Endothelial cell of umbilical vein (primary cell): ENCODE measurements around the gene TMEM181. TPM values are rescaled to one million over a fixed set of nuclear protein-coding genes. Genes with fewer than 3 reads are reported as not detected.

Experiments
- BruUV-seq: library from RNA; stranded (reverse); fragments of 400-500 nt; replicated peaks from 2 replicates; lab custom pipeline; 2021; lab: Mats Ljungman, UMichigan
- CTCF ChIA-PET: fragments of 300-600, 350-600 bp; sonication (Branson Sonifier 250); formaldehyde crosslinking; loops from one replicate; lab custom pipeline; 2021; ENCODE audit warnings: antibody characterized with exemption, inconsistent platforms; lab: Charles Lee
- POLR2A ChIA-PET: fragments of 300-600, 350-600 bp; sonication (Branson Sonifier 250); formaldehyde crosslinking; loops from one replicate; lab custom pipeline; 2021; ENCODE audit warnings: antibody characterized with exemption, inconsistent platforms; lab: Charles Lee
- DNase-seq: peaks from one replicate; pipeline ENCODE4 v3.0.0-alpha.2; 2011; ENCODE audit warnings: low read depth, low spot score
- FAIRE-seq: peaks from 2 replicates; lab custom pipeline; 2011; peaks lifted over from hg19 to GRCh38; lab: Jason Lieb, UNC
- H2AFZ ChIP-seq: 2 replicates; pipeline ENCODE4 v1.6.0; 2012; ENCODE audit warnings: low read depth, low read length, control low read depth, inconsistent platforms
- H3K27ac ChIP-seq: 2 replicates; pipeline ENCODE4 v1.5.1; 2011; ENCODE audit warnings: low read depth, mild to moderate bottlenecking, control low read depth, low read length, moderate library complexity; ENCODE audit not compliant: insufficient read depth
- H3K27me3 ChIP-seq, 2 experiments: 2 replicates each; pipeline versions ENCODE4 v1.6.0 to v1.6.1; 2011; ENCODE audit warnings: low read length in 2 of 2, mixed read lengths in 1 of 2; ENCODE audit not compliant: control insufficient read depth in 2 of 2, insufficient read depth in 2 of 2
- H3K36me3 ChIP-seq, 2 experiments: 2 replicates in 1 of 2; 3 replicates in 1 of 2; pipeline ENCODE4 v1.5.1; 2011; ENCODE audit warnings: low read length in 2 of 2, mild to moderate bottlenecking in 1 of 2, moderate library complexity in 1 of 2; ENCODE audit not compliant: control insufficient read depth in 2 of 2, insufficient read depth in 2 of 2; ENCODE audit errors: extremely low read depth in 1 of 2
- H3K4me1 ChIP-seq: 3 replicates; pipeline ENCODE4 v1.5.1; 2011; ENCODE audit warnings: mild to moderate bottlenecking, low read length; ENCODE audit not compliant: control insufficient read depth, insufficient read depth; ENCODE audit errors: extremely low read depth
- H3K4me2 ChIP-seq: 2 replicates; pipeline ENCODE4 v1.6.1; 2011; ENCODE audit warnings: low read length, control low read depth, mixed read lengths; ENCODE audit not compliant: insufficient read depth
- H3K4me3 ChIP-seq, 3 experiments: fragments of 200-600 bp in 1 of 3; sonication (generic), shearing (Covaris generic) in 1 of 3; replicated peaks in 1 of 3; 2 replicates each; pipeline ENCODE4 v1.5.1; 2011 to 2016; ENCODE audit warnings: control low read depth in 3 of 3, low read length in 3 of 3, mild to moderate bottlenecking in 2 of 3, inconsistent platforms in 1 of 3, low read depth in 1 of 3, moderate library complexity in 1 of 3; ENCODE audit not compliant: insufficient read depth in 1 of 3
- H3K79me2 ChIP-seq: 2 replicates; pipeline ENCODE4 v1.6.0; 2012; ENCODE audit warnings: low read length, inconsistent platforms; ENCODE audit not compliant: control insufficient read depth, insufficient read depth
- H3K9ac ChIP-seq: replicated peaks from 2 replicates; pipeline ENCODE3; 2011; ENCODE audit warnings: low read length, control low read depth; ENCODE audit not compliant: insufficient read depth; ENCODE audit errors: extremely low read depth
- H3K9me1 ChIP-seq: replicated peaks from 3 replicates; pipeline ENCODE4 v1.6.0; 2011; ENCODE audit warnings: mild to moderate bottlenecking, low read length; ENCODE audit not compliant: control insufficient read depth, insufficient read depth; ENCODE audit errors: extremely low read depth
- H3K9me3 ChIP-seq: replicated peaks from 2 replicates; pipeline ENCODE4 v1.5.1; 2012; ENCODE audit warnings: low read length, inconsistent platforms; ENCODE audit not compliant: control insufficient read depth, insufficient read depth
- H4K20me1 ChIP-seq: replicated peaks from 2 replicates; pipeline ENCODE3; 2011; ENCODE audit warnings: mild to moderate bottlenecking, low read length; ENCODE audit not compliant: control insufficient read depth, insufficient read depth; ENCODE audit errors: extremely low read depth
- EZH2 ChIP-seq: IDR thresholded peaks from 2 replicates; pipeline ENCODE4 v1.6.1; 2012; ENCODE audit warnings: borderline replicate concordance, low read depth, mild to moderate bottlenecking, moderate library complexity, low read length, inconsistent platforms; ENCODE audit not compliant: severe bottlenecking
- FOS ChIP-seq: IDR thresholded peaks from 2 replicates; pipeline ENCODE4 v1.6.1; 2011; ENCODE audit warnings: mild to moderate bottlenecking, low read length, moderate library complexity, borderline replicate concordance; ENCODE audit not compliant: insufficient read depth
- GATA2 ChIP-seq: IDR thresholded peaks from 2 replicates; pipeline ENCODE4 v1.7.0; 2011; ENCODE audit warnings: low read depth, mild to moderate bottlenecking, moderate library complexity, mixed read lengths, low read length; ENCODE audit not compliant: insufficient read length, insufficient read depth
- JUN ChIP-seq: IDR thresholded peaks from 2 replicates; pipeline ENCODE4 v1.6.1; 2011; ENCODE audit warnings: borderline replicate concordance, low read depth; ENCODE audit not compliant: insufficient read length, insufficient read depth
- MYC ChIP-seq: IDR thresholded peaks from one replicate; pipeline ENCODE4 v1.6.1; 2011; ENCODE audit warnings: mild to moderate bottlenecking, low read depth, low read length
- POLR2A ChIP-seq: IDR thresholded peaks from 2 replicates; pipeline ENCODE4 v1.6.1; 2012; ENCODE audit warnings: low read depth, mild to moderate bottlenecking, control low read depth, low read length
- POLR2AphosphoS5 ChIP-seq: IDR thresholded peaks from 2 replicates; pipeline ENCODE4 v1.6.1; 2012; ENCODE audit warnings: low read depth, mild to moderate bottlenecking, control low read depth, low read length, moderate library complexity; ENCODE audit not compliant: insufficient read depth
- dilution Hi-C: fragments of 300-500 bp; cut with MboI; formaldehyde crosslinking; loops from one replicate; pipeline ENCODE4 v1.15.0; 2019; ENCODE audit warnings: low sequenced_read_pairs; ENCODE audit not compliant: extremely low pct_ligation_motif_present
- intact Hi-C: fragments of 100-400 bp; cut with micrococcal nuclease; formaldehyde crosslinking; loops from one replicate; pipeline ENCODE4 v1.10.0; 2022
- polyA plus RNA-seq, 4 experiments: library from polyadenylated mRNA; depleted of rRNA in 3 of 4; stranded (reverse) in 3 of 4; unstranded in 1 of 4; fragments of >200 nt; gene quantifications; 2 replicates each; pipeline versions ENCODE4 v1.2.1 to v1.2.3, GENCODE V29; 2011 to 2012; ENCODE audit warnings: missing spikeins in 1 of 4
- total RNA-seq: library from RNA; stranded (reverse); gene quantifications from 2 replicates; pipeline ENCODE4 v1.2.3, GENCODE V29; 2021
- TF ChIP-seq, protein P1 (sequence below): IDR thresholded peaks from 2 replicates; pipeline ENCODE4 v1.6.1; 2011; ENCODE audit not compliant: insufficient read depth, insufficient read length
- TF ChIP-seq, protein P2 (sequence below), 2 donors: IDR thresholded peaks; 1 replicate in 1 of 2; 2 replicates in 1 of 2; pipeline ENCODE4 v1.5.1; 2011; ENCODE audit warnings: low read length in 2 of 2, mild to moderate bottlenecking in 2 of 2, moderate library complexity in 2 of 2, control low read depth in 1 of 2, inconsistent platforms in 1 of 2, low read depth in 1 of 2; ENCODE audit not compliant: insufficient read depth in 1 of 2; ENCODE audit errors: extremely low read depth in 1 of 2

The TMEM181 gene
- total and polyA plus RNA-seq, 2 donors (not counting 3 experiments of a cell fraction or from before 2014, with no cell fraction given), result 21.7 to 33.5 TPM

DNA sequence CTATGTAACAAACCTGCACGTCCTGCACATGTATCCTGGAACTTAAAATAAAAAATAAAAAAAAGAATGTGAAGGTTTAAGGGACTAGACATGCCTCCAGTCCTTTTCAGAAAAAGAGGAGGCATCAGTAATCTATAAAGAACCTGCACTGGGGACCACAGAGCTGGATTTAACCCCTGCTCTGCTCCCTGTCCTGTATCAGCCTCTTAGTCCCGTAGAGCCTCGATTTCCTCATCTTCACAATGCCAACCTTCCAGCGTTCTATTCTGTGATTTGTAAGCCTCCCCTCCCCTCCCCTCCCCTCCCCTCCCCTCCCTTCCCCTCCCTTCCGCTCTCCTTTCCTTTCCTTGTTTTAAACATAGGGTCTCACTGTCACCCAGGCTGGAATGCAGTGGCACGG is 31.1 kb upstream of the TMEM181 start:
- ChIA-PET POLR2A (no interaction called here), CTCF (interaction anchor here (1.2 kb wide), 1 partner anchor 10 kb away, joined by 5 read pairs; no protein-coding TSS in a partner anchor)
- TF ChIP-seq POLR2A, result no peak
- no peak for TF ChIP-seq GATA2
- no peak for TF ChIP-seq EZH2
- no peak for TF ChIP-seq FOS
- no peaks in the 10 kb centered on the region for H3K9me1 ChIP-seq
- H3K9ac ChIP-seq, result no peak overlapping the region
- DNase-seq (no peak), FAIRE-seq (no peak)
- H3K27me3 ChIP-seq, result peaks cover 8 to 9% of the 10 kb centered on the region in 2 experiments
- H3K79me2 ChIP-seq, result no peaks in the 10 kb centered on the region
- no peak overlapping the region for H3K4me3 ChIP-seq
- H4K20me1 ChIP-seq, result no peaks in the 10 kb centered on the region
- H3K4me2 ChIP-seq, result no peak overlapping the region
- intact Hi-C loops (no loop called here), dilution Hi-C loops (no loop called here)
- H3K4me1 ChIP-seq, result no peaks in the 10 kb centered on the region
- no peaks in the 10 kb centered on the region for H3K9me3 ChIP-seq
- no peaks in the 10 kb centered on the region for H3K36me3 ChIP-seq
- H2AFZ ChIP-seq, result no peak overlapping the region
- BruUV-seq, result no TSS peak
- no peak overlapping the region for H3K27ac ChIP-seq

DNA sequence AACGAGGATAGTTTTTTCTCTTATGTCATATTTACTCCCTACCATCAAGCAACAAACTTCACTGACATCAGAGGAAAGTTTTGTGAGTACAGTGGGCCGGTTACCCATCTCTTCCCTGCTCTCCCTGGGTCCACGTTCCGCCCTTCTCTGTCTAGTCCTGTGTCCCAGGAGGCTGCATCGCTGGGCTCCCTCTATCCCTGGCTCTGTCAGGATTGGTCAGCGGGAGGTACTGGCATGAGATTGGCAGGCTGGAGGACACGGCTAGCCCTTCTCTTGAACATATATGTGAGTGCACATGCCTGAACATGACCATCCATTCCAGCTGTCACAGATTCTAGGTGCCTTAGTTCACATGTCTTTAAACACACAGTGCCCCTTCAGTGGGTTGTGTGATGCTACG is 30.3 kb upstream of the TMEM181 start:
- no peak overlapping the region for H2AFZ ChIP-seq
- no peak overlapping the region for H3K27ac ChIP-seq
- no peak overlapping the region for H3K9ac ChIP-seq
- intact Hi-C loops, result no loop called here
- no peaks in the 10 kb centered on the region for H3K79me2 ChIP-seq
- no peaks in the 10 kb centered on the region for H3K9me3 ChIP-seq
- H3K36me3 ChIP-seq, result no peaks in the 10 kb centered on the region
- ChIA-PET CTCF (interaction anchor here (1.2 kb wide), 1 partner anchor 11 kb away, joined by 5 read pairs; no protein-coding TSS in a partner anchor), POLR2A (no interaction called here)
- H3K27me3 ChIP-seq, result peaks cover 7 to 8% of the 10 kb centered on the region in 2 experiments
- dilution Hi-C loops, result no loop called here
- no peaks in the 10 kb centered on the region for H3K4me1 ChIP-seq
- no peak overlapping the region for H3K4me3 ChIP-seq
- no peaks in the 10 kb centered on the region for H3K9me1 ChIP-seq
- FAIRE-seq (no peak), DNase-seq (no peak)
- H3K4me2 ChIP-seq, result no peak overlapping the region
- no TSS peak for BruUV-seq
- no peaks in the 10 kb centered on the region for H4K20me1 ChIP-seq
- TF ChIP-seq GATA2, result no peak
- no peak for TF ChIP-seq EZH2
- no peak for TF ChIP-seq JUN
- TF ChIP-seq POLR2A, result no peak
- TF ChIP-seq, protein P1, sequence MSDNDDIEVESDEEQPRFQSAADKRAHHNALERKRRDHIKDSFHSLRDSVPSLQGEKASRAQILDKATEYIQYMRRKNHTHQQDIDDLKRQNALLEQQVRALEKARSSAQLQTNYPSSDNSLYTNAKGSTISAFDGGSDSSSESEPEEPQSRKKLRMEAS, result no peak
- TF ChIP-seq FOS, result no peak
- TF ChIP-seq MYC, result no peak
- no peak for TF ChIP-seq POLR2AphosphoS5
- TF ChIP-seq, protein P2, sequence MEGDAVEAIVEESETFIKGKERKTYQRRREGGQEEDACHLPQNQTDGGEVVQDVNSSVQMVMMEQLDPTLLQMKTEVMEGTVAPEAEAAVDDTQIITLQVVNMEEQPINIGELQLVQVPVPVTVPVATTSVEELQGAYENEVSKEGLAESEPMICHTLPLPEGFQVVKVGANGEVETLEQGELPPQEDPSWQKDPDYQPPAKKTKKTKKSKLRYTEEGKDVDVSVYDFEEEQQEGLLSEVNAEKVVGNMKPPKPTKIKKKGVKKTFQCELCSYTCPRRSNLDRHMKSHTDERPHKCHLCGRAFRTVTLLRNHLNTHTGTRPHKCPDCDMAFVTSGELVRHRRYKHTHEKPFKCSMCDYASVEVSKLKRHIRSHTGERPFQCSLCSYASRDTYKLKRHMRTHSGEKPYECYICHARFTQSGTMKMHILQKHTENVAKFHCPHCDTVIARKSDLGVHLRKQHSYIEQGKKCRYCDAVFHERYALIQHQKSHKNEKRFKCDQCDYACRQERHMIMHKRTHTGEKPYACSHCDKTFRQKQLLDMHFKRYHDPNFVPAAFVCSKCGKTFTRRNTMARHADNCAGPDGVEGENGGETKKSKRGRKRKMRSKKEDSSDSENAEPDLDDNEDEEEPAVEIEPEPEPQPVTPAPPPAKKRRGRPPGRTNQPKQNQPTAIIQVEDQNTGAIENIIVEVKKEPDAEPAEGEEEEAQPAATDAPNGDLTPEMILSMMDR (IDR thresholded peaks at IDR 0.05; ENCODE audit: extremely low read depth in 1 of 2, insufficient read depth in 1 of 2, low read depth in 1 of 2, low read length in 2 of 2), result no peak
